ENCODE results near the gene KCNIP1.
"Not testable (repeated sequence)": the region's sequence is repeated elsewhere in the genome, so short reads cannot be mapped to it uniquely, and the experiment has no call there.

The KCNIP1 gene

GRCh38 chr5:170542691-170543293 is 39.0 kb downstream of the KCNIP1 start:
- TF ChIP-seq CTCF (IDR thresholded peaks at IDR 0.05; ENCODE audit: low read depth, low read length): no peak
- DNase-seq (ENCODE audit: extremely low read depth, low read depth): no peak

DNA sequence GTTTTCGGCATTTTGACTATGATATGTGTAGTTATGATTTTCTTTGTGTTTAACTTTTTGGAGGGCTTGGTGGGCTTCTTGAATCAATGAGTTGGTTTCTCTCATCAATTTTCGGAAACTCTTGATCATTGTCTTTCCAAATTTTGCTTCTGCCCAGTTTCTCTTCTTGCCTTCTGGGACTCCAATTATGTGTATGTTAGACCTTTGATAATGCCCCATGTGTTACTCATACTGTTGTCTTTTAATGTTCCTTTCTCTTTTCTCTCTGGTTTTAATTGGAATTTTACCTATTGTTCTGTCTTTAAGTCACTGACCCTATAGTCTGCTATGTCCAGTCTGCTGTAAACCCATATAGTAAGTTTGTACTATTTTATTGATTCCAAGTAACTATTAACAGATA is 41.5 kb downstream of the KCNIP1 start:
- no peak for DNase-seq (ENCODE audit: extremely low read depth, low read depth)
- TF ChIP-seq CTCF (IDR thresholded peaks at IDR 0.05; ENCODE audit: low read depth, low read length): no peak

DNA sequence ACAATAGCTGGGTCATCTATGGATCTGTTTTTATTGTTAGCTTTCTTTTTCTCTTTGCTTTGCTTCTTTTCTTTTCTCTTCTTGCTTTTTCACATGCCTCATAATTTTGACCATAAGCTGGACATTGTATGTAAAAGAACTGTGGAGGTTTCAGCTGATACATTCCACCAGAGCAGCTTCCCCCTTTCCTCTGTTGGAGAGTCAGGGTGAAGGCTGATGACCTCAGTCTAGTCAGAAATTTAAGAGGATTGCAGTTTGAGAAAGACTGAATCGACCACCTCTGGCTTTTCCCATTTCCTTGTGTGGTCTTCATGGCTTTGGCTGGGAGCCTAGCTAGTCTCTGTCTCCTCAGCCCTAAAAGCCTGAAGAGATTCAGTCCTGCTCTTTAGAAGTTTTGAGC is 42.0 kb downstream of the KCNIP1 start:
- DNase-seq (ENCODE audit: extremely low read depth, low read depth): no peak
- TF ChIP-seq CTCF (IDR thresholded peaks at IDR 0.05; ENCODE audit: low read depth, low read length): no peak

DNA sequence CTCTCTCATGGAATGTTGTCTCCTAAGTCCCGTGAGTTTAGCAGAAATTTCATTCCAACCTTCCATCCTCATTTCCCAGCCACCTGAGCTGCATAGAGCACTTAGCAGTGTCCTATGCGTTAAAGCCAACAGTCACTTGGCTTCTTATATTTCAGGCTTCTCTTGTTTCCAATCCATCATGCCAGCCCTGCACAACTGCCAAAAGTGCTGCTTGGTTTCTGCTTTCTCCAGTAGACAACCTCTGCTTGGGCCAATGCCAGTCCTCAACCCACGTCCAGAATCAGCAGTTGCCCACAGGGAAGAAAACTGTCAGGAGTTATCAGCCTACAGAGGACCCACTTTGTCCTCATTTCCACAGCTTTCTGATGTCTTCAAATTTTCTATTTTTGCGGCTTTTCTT is 42.5 kb downstream of the KCNIP1 start:
- no peak for DNase-seq (ENCODE audit: extremely low read depth, low read depth)
- no peak for TF ChIP-seq CTCF (IDR thresholded peaks at IDR 0.05; ENCODE audit: low read depth, low read length)

DNA sequence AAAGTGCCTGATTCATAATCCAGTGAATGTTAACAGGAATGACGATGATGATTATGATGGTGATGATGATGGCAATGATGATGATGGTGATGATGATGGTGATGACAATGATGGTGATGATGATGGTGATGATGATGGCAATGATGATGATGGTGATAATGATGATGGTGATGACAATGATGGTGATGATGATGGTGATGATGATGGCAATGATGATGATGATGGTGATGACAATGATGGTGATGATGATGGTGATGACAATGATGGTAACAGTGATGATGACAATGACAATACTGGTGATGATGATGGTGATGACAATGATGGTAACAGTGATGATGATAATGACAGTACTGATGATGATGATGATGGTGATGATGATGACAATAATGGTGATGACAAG is 46.6 kb downstream of the KCNIP1 start:
- DNase-seq (ENCODE audit: extremely low read depth, low read depth): not testable (repeated sequence)

GRCh38 chr5:170551076-170551475 is 47.3 kb downstream of the KCNIP1 start:
- DNase-seq (ENCODE audit: extremely low read depth, low read depth): no peak
- TF ChIP-seq CTCF (IDR thresholded peaks at IDR 0.05; ENCODE audit: low read depth, low read length): no peak

GRCh38 chr5:170551622-170552021 is 47.8 kb downstream of the KCNIP1 start:
- DNase-seq (ENCODE audit: extremely low read depth, low read depth): no peak
- no peak for TF ChIP-seq CTCF (IDR thresholded peaks at IDR 0.05; ENCODE audit: low read depth, low read length)

DNA sequence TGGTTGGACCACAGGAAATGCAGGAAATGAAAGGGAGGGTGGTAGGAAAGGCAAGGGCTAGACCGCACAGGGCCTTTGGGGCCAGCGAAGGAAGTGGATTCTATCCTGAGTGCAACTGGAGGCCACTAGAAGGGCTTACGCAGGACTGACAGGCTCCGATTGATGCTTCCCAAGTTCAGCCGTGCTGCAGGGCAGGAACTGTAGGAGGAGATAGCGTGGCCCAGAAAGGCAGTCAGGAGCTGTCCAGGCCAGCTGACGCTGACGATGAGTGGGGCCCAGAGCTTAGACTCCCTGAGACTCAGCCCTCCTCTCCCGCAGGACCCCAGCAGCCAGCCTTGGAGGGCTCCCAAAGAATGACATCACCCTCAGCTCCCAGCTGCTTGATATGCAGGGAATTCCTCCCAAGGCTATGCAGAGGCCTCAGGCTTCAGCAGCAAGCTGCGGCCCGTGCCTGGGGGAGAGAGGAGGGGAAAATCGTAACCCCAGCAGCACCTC is 48.8 kb downstream of the KCNIP1 start:
- no peak for TF ChIP-seq CTCF (IDR thresholded peaks at IDR 0.05; ENCODE audit: low read depth, low read length)
- no peak for DNase-seq (ENCODE audit: extremely low read depth, low read depth)

All from AG09319 (cell line).